ENCODE measurements around the gene ZBTB20.

The ZBTB20 gene

GRCh38 chr3:114640126-114640525, 507.0 kb downstream of the ZBTB20 start:
- H3K4me1 Mint-ChIP-seq (ENCODE audit: low read depth): no peaks in the 10 kb centered on the region
- no peak for DNase-seq (ENCODE audit: low spot score)
- peaks cover 2% of the 10 kb centered on the region for H3K36me3 Mint-ChIP-seq (ENCODE audit: low read depth)
- H3K9me3 Mint-ChIP-seq: peaks cover 15% of the 10 kb centered on the region
- no peaks in the 10 kb centered on the region for H3K27me3 Mint-ChIP-seq (ENCODE audit: low read depth)
- no peak overlapping the region for H3K27ac Mint-ChIP-seq
- no peak overlapping the region for H3K4me3 Mint-ChIP-seq

DNA sequence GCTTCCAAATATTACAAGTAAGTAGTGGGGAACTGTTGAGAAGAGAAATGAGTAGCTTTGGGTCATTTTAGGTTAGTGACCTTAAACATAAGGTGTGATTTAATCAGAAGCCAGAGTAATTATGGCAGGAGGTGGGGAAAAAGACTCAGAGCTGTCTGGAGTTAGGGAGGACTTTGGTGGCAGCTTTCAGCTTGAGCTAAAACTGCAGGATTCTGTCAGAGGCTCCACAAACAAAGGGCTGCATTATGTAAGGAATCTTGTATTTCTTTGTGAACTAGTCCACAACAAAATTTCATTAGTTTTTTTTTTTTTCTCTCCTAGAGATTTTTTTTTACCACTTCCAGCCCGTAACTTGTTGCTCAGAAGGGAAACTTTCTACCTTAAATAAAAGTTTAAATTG, 507.9 kb downstream of the ZBTB20 start:
- Mint-ChIP-seq H3K4me3 (no peak overlapping the region), H3K27ac (no peak overlapping the region), H3K27me3 (ENCODE audit: low read depth) (no peaks in the 10 kb centered on the region), H3K9me3 (peaks cover 16% of the 10 kb centered on the region), H3K36me3 (ENCODE audit: low read depth) (peaks cover 2% of the 10 kb centered on the region), H3K4me1 (ENCODE audit: low read depth) (no peaks in the 10 kb centered on the region)
- DNase-seq (ENCODE audit: low spot score): no peak

DNA sequence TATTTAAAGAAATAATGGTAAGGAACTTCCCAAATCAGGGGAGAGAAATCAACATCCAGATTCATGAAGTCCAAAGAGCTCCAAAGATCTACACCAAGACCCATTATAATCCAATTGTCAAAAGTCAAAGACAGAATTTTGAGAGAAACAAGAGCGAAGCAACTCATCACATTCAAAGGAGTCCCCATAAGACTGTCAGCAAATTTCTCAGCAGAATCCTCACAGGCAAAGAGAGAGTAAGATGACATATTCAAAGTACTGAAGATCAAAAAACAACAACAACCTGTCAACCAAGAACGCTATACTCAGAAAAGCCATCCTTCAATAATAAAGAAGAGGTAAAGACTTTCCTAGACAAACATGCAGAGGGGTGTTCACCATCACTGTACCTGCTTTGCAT, 511.2 kb downstream of the ZBTB20 start:
- Mint-ChIP-seq H3K4me1 (ENCODE audit: low read depth) (no peaks in the 10 kb centered on the region), H3K27me3 (ENCODE audit: low read depth) (no peaks in the 10 kb centered on the region), H3K9me3 (peaks cover 16% of the 10 kb centered on the region), H3K4me3 (no peak overlapping the region), H3K36me3 (ENCODE audit: low read depth) (peaks cover 2% of the 10 kb centered on the region), H3K27ac (no peak overlapping the region)
- no peak for DNase-seq (ENCODE audit: low spot score)

DNA sequence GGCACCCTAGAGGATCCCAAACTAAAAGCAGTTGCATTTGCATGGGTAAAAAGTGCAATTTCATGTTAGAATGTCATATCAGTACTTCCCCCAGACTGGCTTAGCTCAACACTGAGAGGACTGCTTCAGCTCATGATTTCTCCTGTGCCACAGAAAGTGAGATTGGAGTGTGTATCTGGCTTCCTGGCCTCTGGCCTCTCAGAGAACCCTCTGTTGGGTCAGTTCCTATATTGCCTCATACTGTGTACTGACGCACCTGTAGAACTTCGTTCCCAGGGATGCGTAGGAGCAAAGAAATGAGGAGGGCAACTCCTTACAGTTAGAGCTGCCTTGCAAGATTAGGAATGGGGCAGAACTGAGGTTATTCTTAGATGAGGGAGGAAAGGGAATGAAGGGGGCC, 512.5 kb downstream of the ZBTB20 start:
- Mint-ChIP-seq H3K4me3 (no peak overlapping the region), H3K4me1 (ENCODE audit: low read depth) (no peaks in the 10 kb centered on the region), H3K36me3 (ENCODE audit: low read depth) (peaks cover 2% of the 10 kb centered on the region), H3K9me3 (peaks cover 16% of the 10 kb centered on the region), H3K27ac (no peak overlapping the region), H3K27me3 (ENCODE audit: low read depth) (no peaks in the 10 kb centered on the region)
- no peak for DNase-seq (ENCODE audit: low spot score)

- peak; percentile 6 for DNase-seq (ENCODE audit: low spot score)
- no peak overlapping the region for H3K27ac Mint-ChIP-seq
- no peaks in the 10 kb centered on the region for H3K4me1 Mint-ChIP-seq (ENCODE audit: low read depth)
- H3K36me3 Mint-ChIP-seq (ENCODE audit: low read depth): peaks cover 2% of the 10 kb centered on the region
- H3K4me3 Mint-ChIP-seq: no peak overlapping the region
- H3K9me3 Mint-ChIP-seq: peaks cover 16% of the 10 kb centered on the region
- no peaks in the 10 kb centered on the region for H3K27me3 Mint-ChIP-seq (ENCODE audit: low read depth)
These were observed 514.2 kb downstream of the ZBTB20 start for GRCh38 chr3:114632757-114633424.

GRCh38 chr3:114627770-114628169, 519.3 kb downstream of the ZBTB20 start:
- Mint-ChIP-seq H3K27me3 (ENCODE audit: low read depth) (no peaks in the 10 kb centered on the region), H3K36me3 (ENCODE audit: low read depth) (no peaks in the 10 kb centered on the region), H3K9me3 (no peaks in the 10 kb centered on the region), H3K4me1 (ENCODE audit: low read depth) (no peaks in the 10 kb centered on the region), H3K4me3 (no peak overlapping the region), H3K27ac (no peak overlapping the region)
- no peak for DNase-seq (ENCODE audit: low spot score)

DNA sequence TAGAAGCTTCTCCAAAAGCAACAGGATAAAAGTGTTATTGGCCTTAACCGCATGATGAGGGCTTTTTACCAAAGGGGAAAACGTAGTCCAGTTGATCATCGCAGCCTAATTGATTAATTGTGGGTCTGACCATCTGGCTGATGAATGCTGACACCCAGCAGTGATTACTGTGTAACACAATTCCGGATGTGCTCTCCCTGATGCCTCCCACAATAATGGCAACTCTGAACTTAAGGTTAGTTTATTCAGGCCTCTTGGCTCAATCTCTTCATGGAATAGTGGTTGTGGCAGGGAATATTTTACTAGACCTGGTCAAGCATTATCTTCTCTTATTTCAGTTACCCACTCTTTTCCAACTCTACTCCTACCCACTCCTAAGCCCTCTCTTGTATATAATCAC, 520.3 kb downstream of the ZBTB20 start:
- H3K4me1 Mint-ChIP-seq (ENCODE audit: low read depth): no peaks in the 10 kb centered on the region
- H3K9me3 Mint-ChIP-seq: no peaks in the 10 kb centered on the region
- DNase-seq (ENCODE audit: low spot score): no peak
- H3K27ac Mint-ChIP-seq: no peak overlapping the region
- no peak overlapping the region for H3K4me3 Mint-ChIP-seq
- H3K27me3 Mint-ChIP-seq (ENCODE audit: low read depth): no peaks in the 10 kb centered on the region
- H3K36me3 Mint-ChIP-seq (ENCODE audit: low read depth): no peaks in the 10 kb centered on the region

- H3K27ac Mint-ChIP-seq: no peak overlapping the region
- no peaks in the 10 kb centered on the region for H3K9me3 Mint-ChIP-seq
- H3K36me3 Mint-ChIP-seq (ENCODE audit: low read depth): no peaks in the 10 kb centered on the region
- no peak for DNase-seq (ENCODE audit: low spot score)
- no peaks in the 10 kb centered on the region for H3K4me1 Mint-ChIP-seq (ENCODE audit: low read depth)
- no peak overlapping the region for H3K4me3 Mint-ChIP-seq
- no peaks in the 10 kb centered on the region for H3K27me3 Mint-ChIP-seq (ENCODE audit: low read depth)
These were observed 522.4 kb downstream of the ZBTB20 start for GRCh38 chr3:114624571-114625181.

GRCh38 chr3:114624047-114624445, 523.0 kb downstream of the ZBTB20 start:
- Mint-ChIP-seq H3K27me3 (ENCODE audit: low read depth) (no peaks in the 10 kb centered on the region), H3K36me3 (ENCODE audit: low read depth) (no peaks in the 10 kb centered on the region), H3K9me3 (no peaks in the 10 kb centered on the region), H3K4me3 (no peak overlapping the region), H3K4me1 (ENCODE audit: low read depth) (no peaks in the 10 kb centered on the region), H3K27ac (no peak overlapping the region)
- no peak for DNase-seq (ENCODE audit: low spot score)

GRCh38 chr3:114623420-114624046, 523.6 kb downstream of the ZBTB20 start:
- Mint-ChIP-seq H3K9me3 (no peaks in the 10 kb centered on the region), H3K27ac (no peak overlapping the region), H3K36me3 (ENCODE audit: low read depth) (no peaks in the 10 kb centered on the region), H3K27me3 (ENCODE audit: low read depth) (no peaks in the 10 kb centered on the region), H3K4me3 (no peak overlapping the region), H3K4me1 (ENCODE audit: low read depth) (no peaks in the 10 kb centered on the region)
- DNase-seq (ENCODE audit: low spot score): no peak

DNA sequence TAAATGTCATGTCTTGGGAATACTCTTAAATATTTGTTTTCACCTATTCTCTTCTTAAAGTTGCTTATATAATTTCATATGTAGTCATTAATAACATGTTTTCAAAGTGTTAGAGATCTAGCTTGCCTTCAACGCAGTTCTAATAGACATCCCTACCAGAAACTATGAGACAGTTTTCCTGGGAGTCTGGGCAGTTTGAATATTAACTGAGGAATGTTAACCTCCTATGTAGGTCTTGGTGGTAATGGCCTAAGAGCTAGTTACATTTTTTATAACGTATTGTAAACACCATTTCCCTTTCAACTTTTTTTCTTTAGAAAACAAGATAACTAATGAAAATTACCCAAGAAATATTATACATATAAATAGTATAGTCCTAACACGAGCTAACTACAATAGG, 525.1 kb downstream of the ZBTB20 start:
- DNase-seq (ENCODE audit: low spot score): no peak
- H3K9me3 Mint-ChIP-seq: no peaks in the 10 kb centered on the region
- H3K36me3 Mint-ChIP-seq (ENCODE audit: low read depth): no peaks in the 10 kb centered on the region
- no peaks in the 10 kb centered on the region for H3K4me1 Mint-ChIP-seq (ENCODE audit: low read depth)
- H3K4me3 Mint-ChIP-seq: no peak overlapping the region
- no peaks in the 10 kb centered on the region for H3K27me3 Mint-ChIP-seq (ENCODE audit: low read depth)
- H3K27ac Mint-ChIP-seq: no peak overlapping the region

DNA sequence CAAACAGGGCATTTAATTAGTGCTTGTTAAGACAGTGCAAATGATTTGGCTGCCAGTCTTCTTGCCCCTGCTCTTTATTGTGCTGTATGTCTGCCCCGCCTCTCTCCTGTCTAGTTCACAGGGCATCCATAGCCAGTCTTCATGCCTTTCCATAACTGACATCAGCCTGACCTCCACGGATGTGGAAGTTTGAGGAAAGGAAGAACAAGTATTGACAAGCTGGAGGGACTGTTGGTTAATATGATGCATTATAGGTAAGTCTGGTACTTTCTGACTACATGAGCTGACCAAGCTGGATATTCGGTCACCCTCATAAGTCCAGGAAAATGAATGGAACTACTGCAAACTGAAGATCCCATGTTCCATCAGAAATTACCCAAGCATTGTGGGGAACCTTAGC, 527.3 kb downstream of the ZBTB20 start:
- H3K9me3 Mint-ChIP-seq: no peaks in the 10 kb centered on the region
- no peak overlapping the region for H3K4me3 Mint-ChIP-seq
- H3K27me3 Mint-ChIP-seq (ENCODE audit: low read depth): no peaks in the 10 kb centered on the region
- H3K36me3 Mint-ChIP-seq (ENCODE audit: low read depth): no peaks in the 10 kb centered on the region
- no peak for DNase-seq (ENCODE audit: low spot score)
- H3K27ac Mint-ChIP-seq: no peak overlapping the region
- no peaks in the 10 kb centered on the region for H3K4me1 Mint-ChIP-seq (ENCODE audit: low read depth)

GRCh38 chr3:114615523-114616085, 531.5 kb downstream of the ZBTB20 start:
- Mint-ChIP-seq H3K4me1 (ENCODE audit: low read depth) (no peaks in the 10 kb centered on the region), H3K27ac (no peak overlapping the region), H3K4me3 (no peak overlapping the region), H3K36me3 (ENCODE audit: low read depth) (no peaks in the 10 kb centered on the region), H3K27me3 (ENCODE audit: low read depth) (no peaks in the 10 kb centered on the region), H3K9me3 (no peaks in the 10 kb centered on the region)
- DNase-seq (ENCODE audit: low spot score): no peak

GRCh38 chr3:114609973-114610630, 537.0 kb downstream of the ZBTB20 start:
- Mint-ChIP-seq H3K27me3 (ENCODE audit: low read depth) (no peaks in the 10 kb centered on the region), H3K9me3 (no peaks in the 10 kb centered on the region), H3K4me1 (ENCODE audit: low read depth) (no peaks in the 10 kb centered on the region), H3K4me3 (no peak overlapping the region), H3K36me3 (ENCODE audit: low read depth) (no peaks in the 10 kb centered on the region), H3K27ac (no peak overlapping the region)
- DNase-seq (ENCODE audit: low spot score): no peak

Measured in T-helper 2 cell treated with Interferon-gamma antibody and Interleukin-4, amounts not matched to agents 5 μg/mL and 100 μg/mL, for 36 hours (primary cell).